Middle frontal gyrus (tissue), 1 donor: ENCODE measurements around the gene DMP1.

Experiments used
- DNase-seq: peaks from one replicate; pipeline ENCODE4 v3.0.0-alpha.2; 2015; ENCODE audit warnings: low spot score; ENCODE audit errors: extremely low spot score

The DMP1 gene

GRCh38 chr4:87649980-87650379 lies at the start of gene DMP1:
Gene DMP1 (plus strand): TSS chr4:87650280. CDS start chr4:87656493, 6,213 bp downstream.
- no peak for DNase-seq

- DNase-seq: no peak
These were observed 48.7 kb upstream of the DMP1 start for GRCh38 chr4:87601361-87601760.

GRCh38 chr4:87608229-87608628 lies 41.9 kb upstream of the DMP1 start, which contains the start of gene DSPP:
Gene DSPP (plus strand): TSS chr4:87608529. CDS start chr4:87610909, 2,380 bp downstream.
- no peak for DNase-seq

GRCh38 chr4:87614292-87614890 lies 35.7 kb upstream of the DMP1 start:
- DNase-seq: no peak

- no peak for DNase-seq
These were observed 33.8 kb upstream of the DMP1 start for GRCh38 chr4:87616268-87616667.

GRCh38 chr4:87620086-87620485 lies 30.0 kb upstream of the DMP1 start:
- DNase-seq: no peak

- DNase-seq: no peak
These were observed 29.6 kb upstream of the DMP1 start for GRCh38 chr4:87620491-87620890.

GRCh38 chr4:87622303-87622702 lies 27.8 kb upstream of the DMP1 start:
- DNase-seq: no peak

GRCh38 chr4:87624698-87625097 lies 25.4 kb upstream of the DMP1 start:
- DNase-seq: no peak

- no peak for DNase-seq
These were observed 18.4 kb upstream of the DMP1 start for GRCh38 chr4:87631668-87632067.

- no peak for DNase-seq
These were observed 17.6 kb upstream of the DMP1 start for GRCh38 chr4:87632469-87632868.

- DNase-seq: no peak
These were observed 16.8 kb upstream of the DMP1 start for GRCh38 chr4:87633243-87633642.

GRCh38 chr4:87644286-87644685 lies 5.8 kb upstream of the DMP1 start:
- DNase-seq: no peak

- no peak for DNase-seq
These were observed 858 bp downstream of the DMP1 start for GRCh38 chr4:87650938-87651337.

GRCh38 chr4:87651941-87652340 lies 1.9 kb downstream of the DMP1 start:
- DNase-seq: no peak

GRCh38 chr4:87654487-87655044 lies 4.5 kb downstream of the DMP1 start:
- no peak for DNase-seq

GRCh38 chr4:87657525-87657924 lies 7.4 kb downstream of the DMP1 start:
- no peak for DNase-seq

GRCh38 chr4:87659247-87659931 lies 9.3 kb downstream of the DMP1 start:
- no peak for DNase-seq

GRCh38 chr4:87662871-87663270 lies 12.8 kb downstream of the DMP1 start:
- DNase-seq: no peak

GRCh38 chr4:87669373-87669772 lies 19.3 kb downstream of the DMP1 start:
- no peak for DNase-seq

GRCh38 chr4:87677731-87678130 lies 27.7 kb downstream of the DMP1 start:
- DNase-seq: no peak

- DNase-seq: peak; percentile 74
These were observed 29.5 kb downstream of the DMP1 start for GRCh38 chr4:87679449-87680169.
